ENCODE results near the gene CHD3. TPM values are rescaled to one million over a fixed set of nuclear protein-coding genes. Genes with fewer than 3 reads are reported as not detected.

The CHD3 gene
- total and polyA plus RNA-seq, 2 of the 13 experiments (the other 11 are each of a cell fraction or from before 2014, with no cell fraction given) = 2.7 to 3.7 TPM

DNA sequence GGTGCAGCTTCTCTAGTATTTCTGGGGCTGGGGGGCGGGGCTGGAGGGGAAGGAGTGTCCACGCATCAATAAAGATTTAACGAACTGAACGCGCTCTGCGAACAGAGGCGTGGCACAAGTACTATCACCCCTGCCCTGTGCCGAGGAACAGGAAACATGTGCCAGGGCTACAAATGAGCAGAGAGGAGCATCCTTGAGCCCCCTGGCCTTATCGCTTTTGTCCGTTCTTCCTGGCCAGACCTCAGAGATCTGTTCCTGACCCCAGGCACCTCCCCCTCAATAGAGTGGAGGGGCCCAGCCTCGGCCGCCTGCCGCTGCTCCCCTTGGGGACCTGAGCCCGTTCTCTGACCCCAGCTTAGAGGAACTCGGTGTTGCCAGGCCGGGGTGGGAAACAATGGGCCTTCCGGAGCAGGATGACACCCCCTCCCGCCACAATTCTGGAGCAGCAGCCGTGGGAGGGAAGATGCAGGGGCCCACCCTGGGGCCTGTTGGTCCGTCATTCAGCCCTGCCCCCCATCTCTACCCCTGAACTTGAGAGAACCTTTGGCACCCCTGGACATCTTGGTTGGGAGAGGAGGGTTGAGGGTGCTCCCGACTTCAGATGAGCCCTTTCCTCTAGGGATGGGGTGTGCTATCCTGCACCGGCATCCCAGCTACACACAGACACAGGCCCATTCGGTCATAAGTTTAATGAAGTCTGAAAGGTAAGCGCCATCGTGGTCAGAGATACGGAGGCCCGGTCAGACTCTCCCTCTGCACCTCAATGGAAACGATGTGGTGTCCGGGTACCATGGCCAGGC lies 32.4 kb upstream of the CHD3 start:
- no peak for DNase-seq (ENCODE audit: low spot score)
- TF ChIP-seq, protein P1, sequence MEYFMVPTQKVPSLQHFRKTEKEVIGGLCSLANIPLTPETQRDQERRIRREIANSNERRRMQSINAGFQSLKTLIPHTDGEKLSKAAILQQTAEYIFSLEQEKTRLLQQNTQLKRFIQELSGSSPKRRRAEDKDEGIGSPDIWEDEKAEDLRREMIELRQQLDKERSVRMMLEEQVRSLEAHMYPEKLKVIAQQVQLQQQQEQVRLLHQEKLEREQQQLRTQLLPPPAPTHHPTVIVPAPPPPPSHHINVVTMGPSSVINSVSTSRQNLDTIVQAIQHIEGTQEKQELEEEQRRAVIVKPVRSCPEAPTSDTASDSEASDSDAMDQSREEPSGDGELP (IDR thresholded peaks at IDR 0.05; ENCODE audit: borderline replicate concordance, low read depth) = no peak
- TF ChIP-seq ZNF792 (CRISPR knock-in tag; IDR thresholded peaks at IDR 0.05) (no peak), ZNF138 (CRISPR knock-in tag; IDR thresholded peaks at IDR 0.05; ENCODE audit: low read depth) (no peak), SOX6 (IDR thresholded peaks at IDR 0.05) (no peak), SOX6 (CRISPR knock-in tag; IDR thresholded peaks at IDR 0.05) (0 out of 2 replicates have a peak, but pooled peaks have one; percentile 17), ZNF296 (CRISPR knock-in tag; conservative IDR thresholded peaks at IDR 0.05) (no peak), PHB2 (IDR thresholded peaks at IDR 0.05; ENCODE audit: partially characterized antibody) (no peak), NKX3-1 (CRISPR knock-in tag; IDR thresholded peaks at IDR 0.05) (no peak), FOXK2 (IDR thresholded peaks at IDR 0.05) (no peak), NCOA2 (CRISPR knock-in tag; IDR thresholded peaks at IDR 0.05) (no peak), PITX1 (CRISPR knock-in tag; IDR thresholded peaks at IDR 0.05) (no peak), RBM22 (optimal IDR thresholded peaks at IDR 0.05; ENCODE audit: low read length) (peak; percentile 76)
- TF ChIP-seq, protein P2, sequence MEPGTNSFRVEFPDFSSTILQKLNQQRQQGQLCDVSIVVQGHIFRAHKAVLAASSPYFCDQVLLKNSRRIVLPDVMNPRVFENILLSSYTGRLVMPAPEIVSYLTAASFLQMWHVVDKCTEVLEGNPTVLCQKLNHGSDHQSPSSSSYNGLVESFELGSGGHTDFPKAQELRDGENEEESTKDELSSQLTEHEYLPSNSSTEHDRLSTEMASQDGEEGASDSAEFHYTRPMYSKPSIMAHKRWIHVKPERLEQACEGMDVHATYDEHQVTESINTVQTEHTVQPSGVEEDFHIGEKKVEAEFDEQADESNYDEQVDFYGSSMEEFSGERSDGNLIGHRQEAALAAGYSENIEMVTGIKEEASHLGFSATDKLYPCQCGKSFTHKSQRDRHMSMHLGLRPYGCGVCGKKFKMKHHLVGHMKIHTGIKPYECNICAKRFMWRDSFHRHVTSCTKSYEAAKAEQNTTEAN (CRISPR knock-in tag; conservative IDR thresholded peaks at IDR 0.05) = no peak
- TF ChIP-seq, protein P3, sequence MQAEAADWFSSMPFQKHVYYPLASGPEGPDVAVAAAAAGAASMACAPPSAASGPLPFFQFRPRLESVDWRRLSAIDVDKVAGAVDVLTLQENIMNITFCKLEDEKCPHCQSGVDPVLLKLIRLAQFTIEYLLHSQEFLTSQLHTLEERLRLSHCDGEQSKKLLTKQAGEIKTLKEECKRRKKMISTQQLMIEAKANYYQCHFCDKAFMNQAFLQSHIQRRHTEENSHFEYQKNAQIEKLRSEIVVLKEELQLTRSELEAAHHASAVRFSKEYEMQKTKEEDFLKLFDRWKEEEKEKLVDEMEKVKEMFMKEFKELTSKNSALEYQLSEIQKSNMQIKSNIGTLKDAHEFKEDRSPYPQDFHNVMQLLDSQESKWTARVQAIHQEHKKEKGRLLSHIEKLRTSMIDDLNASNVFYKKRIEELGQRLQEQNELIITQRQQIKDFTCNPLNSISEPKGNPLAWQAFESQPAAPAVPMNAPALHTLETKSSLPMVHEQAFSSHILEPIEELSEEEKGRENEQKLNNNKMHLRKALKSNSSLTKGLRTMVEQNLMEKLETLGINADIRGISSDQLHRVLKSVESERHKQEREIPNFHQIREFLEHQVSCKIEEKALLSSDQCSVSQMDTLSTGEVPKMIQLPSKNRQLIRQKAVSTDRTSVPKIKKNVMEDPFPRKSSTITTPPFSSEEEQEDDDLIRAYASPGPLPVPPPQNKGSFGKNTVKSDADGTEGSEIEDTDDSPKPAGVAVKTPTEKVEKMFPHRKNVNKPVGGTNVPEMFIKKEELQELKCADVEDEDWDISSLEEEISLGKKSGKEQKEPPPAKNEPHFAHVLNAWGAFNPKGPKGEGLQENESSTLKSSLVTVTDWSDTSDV (CRISPR knock-in tag; IDR thresholded peaks at IDR 0.05) = no peak
- TF ChIP-seq, protein P4, sequence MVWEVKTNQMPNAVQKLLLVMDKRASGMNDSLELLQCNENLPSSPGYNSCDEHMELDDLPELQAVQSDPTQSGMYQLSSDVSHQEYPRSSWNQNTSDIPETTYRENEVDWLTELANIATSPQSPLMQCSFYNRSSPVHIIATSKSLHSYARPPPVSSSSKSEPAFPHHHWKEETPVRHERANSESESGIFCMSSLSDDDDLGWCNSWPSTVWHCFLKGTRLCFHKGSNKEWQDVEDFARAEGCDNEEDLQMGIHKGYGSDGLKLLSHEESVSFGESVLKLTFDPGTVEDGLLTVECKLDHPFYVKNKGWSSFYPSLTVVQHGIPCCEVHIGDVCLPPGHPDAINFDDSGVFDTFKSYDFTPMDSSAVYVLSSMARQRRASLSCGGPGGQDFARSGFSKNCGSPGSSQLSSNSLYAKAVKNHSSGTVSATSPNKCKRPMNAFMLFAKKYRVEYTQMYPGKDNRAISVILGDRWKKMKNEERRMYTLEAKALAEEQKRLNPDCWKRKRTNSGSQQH (CRISPR knock-in tag; IDR thresholded peaks at IDR 0.05; ENCODE audit: low read depth) = 0 out of 2 replicates have a peak, but pooled peaks have one; percentile 7
- TF ChIP-seq, protein P5, sequence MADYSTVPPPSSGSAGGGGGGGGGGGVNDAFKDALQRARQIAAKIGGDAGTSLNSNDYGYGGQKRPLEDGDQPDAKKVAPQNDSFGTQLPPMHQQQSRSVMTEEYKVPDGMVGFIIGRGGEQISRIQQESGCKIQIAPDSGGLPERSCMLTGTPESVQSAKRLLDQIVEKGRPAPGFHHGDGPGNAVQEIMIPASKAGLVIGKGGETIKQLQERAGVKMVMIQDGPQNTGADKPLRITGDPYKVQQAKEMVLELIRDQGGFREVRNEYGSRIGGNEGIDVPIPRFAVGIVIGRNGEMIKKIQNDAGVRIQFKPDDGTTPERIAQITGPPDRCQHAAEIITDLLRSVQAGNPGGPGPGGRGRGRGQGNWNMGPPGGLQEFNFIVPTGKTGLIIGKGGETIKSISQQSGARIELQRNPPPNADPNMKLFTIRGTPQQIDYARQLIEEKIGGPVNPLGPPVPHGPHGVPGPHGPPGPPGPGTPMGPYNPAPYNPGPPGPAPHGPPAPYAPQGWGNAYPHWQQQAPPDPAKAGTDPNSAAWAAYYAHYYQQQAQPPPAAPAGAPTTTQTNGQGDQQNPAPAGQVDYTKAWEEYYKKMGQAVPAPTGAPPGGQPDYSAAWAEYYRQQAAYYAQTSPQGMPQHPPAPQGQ (CRISPR knock-in tag; IDR thresholded peaks at IDR 0.05; ENCODE audit: borderline replicate concordance) = 0 out of 2 replicates have a peak, but pooled peaks have one; percentile 3

More for the DNA sequence above, 32.4 kb upstream of the CHD3 start:
- no peaks in the 10 kb centered on the region for H3K9me3 ChIP-seq (ENCODE audit: low read length)
- peaks cover 8% of the 10 kb centered on the region for H3K79me2 ChIP-seq (ENCODE audit: insufficient read depth, low read length)
- H3K4me2 ChIP-seq (ENCODE audit: low read depth, low read length) = peak overlapping the region; percentile 98
- POLR2A ChIA-PET = interaction anchor here (1.0 to 3.1 kb wide), 13 partner anchors 12 to 365 kb away, joined by 3 to 104 read pairs (median 5); partner anchors contain the start of genes CHD3, KDM6B, RNF227 and TP53
- H4K20me1 ChIP-seq (ENCODE audit: insufficient read depth, low read length) = peaks cover 4% of the 10 kb centered on the region
- CTCF ChIA-PET (ENCODE audit: low intra/inter-chr PET ratio, low total read pairs) = interaction anchor here (3.3 kb wide), 1 partner anchor 33 kb away, joined by 9 read pairs; no protein-coding TSS in a partner anchor
- intact Hi-C loops (cut with micrococcal nuclease; ENCODE audit: unreplicated experiment) (loop anchor here (2.0 kb wide), 1 partner anchor 19 kb away; no protein-coding TSS in a partner anchor), in situ Hi-C loops (cut with HindIII; ENCODE audit: extremely low pct_ligation_motif_present, low pct_unique_long_range_greater_than_20kb) (loop anchor here (5.0 kb wide), 1 partner anchor 41 kb away; no protein-coding TSS in a partner anchor)
- peaks cover 41% of the 10 kb centered on the region for H3K4me1 ChIP-seq (ENCODE audit: insufficient read depth, low read length)
- WGBS (ENCODE audit: low lambda C conversion rate) = 47% methylated on average over 16 of the region's 29 CpGs
- peak overlapping the region; percentile 80 for H3K9ac ChIP-seq (ENCODE audit: insufficient read depth, low read depth, low read length)
- H2AFZ ChIP-seq (ENCODE audit: low read length) = no peak overlapping the region
- no TSS peak for BruUV-seq (replicated peaks)
- peak overlapping the region; percentile 59 to 83 (median 83) for H3K4me3 ChIP-seq (replicated peaks in 1 of 3; ENCODE audit: insufficient read depth in 1 of 3, low read depth in 2 of 3, low read length in 3 of 3)
- no peaks in the 10 kb centered on the region; a peak in 1 of 5 replicates for H3K27me3 ChIP-seq (ENCODE audit: control insufficient read depth in 1 of 2, insufficient read depth in 2 of 2, low read length in 2 of 2)
- ATAC-seq (peak; percentile 0; the same call in 2 of the 3 replicates), FAIRE-seq (no peak)
- H3K36me3 ChIP-seq (replicated peaks in 1 of 2; ENCODE audit: control insufficient read depth in 1 of 2, insufficient read depth in 2 of 2, low read length in 2 of 2) = peaks cover 9 to 18% of the 10 kb centered on the region in 2 experiments; a peak in 4 of 5 replicates
- peak overlapping the region; percentile 94 for H3K27ac ChIP-seq (ENCODE audit: extremely low read length, insufficient read depth, low read length)
